GM12878 (cell line): Measurements from ENCODE around the gene HNRNPA2B1. TPM values are rescaled to one million over a fixed set of nuclear protein-coding genes. Genes with fewer than 3 reads are reported as not detected.

Source experiments
- ATAC-seq: fragments of 200-7000 bp; cut with Tn5 transposase; 3 replicates; pipeline ENCODE4 v1.9.1; 2020; ENCODE audit warnings: mild to moderate bottlenecking, moderate library complexity
- BruUV-seq: library from RNA; stranded (reverse); fragments of 400-500 nt; replicated peaks from 2 replicates; lab custom pipeline; 2021; lab: Mats Ljungman, UMichigan
- CTCF ChIA-PET: fragments of 300-600 bp; sonication (Branson Sonifier 250); formaldehyde crosslinking; extraction: SDS; loops from one replicate; lab custom pipeline; 2021; ENCODE audit warnings: inconsistent platforms; lab: Yijun Ruan, JAX
- POLR2A ChIA-PET: fragments of 350-600 bp; formaldehyde crosslinking; extraction: SDS; loops from one replicate; lab custom pipeline; 2021; ENCODE audit warnings: inconsistent platforms; lab: Charles Lee
- RAD21 ChIA-PET: fragments of 300-600 bp; sonication (Branson Sonifier 250); formaldehyde crosslinking; loops from one replicate; lab custom pipeline; 2023; ENCODE audit warnings: antibody characterized with exemption; ENCODE audit not compliant: unreplicated experiment; lab: Charles Lee
- SMC1A ChIA-PET: fragments of 300-600 bp; sonication (Branson Sonifier 250); formaldehyde crosslinking; loops from one replicate; lab custom pipeline; 2023; ENCODE audit not compliant: unreplicated experiment, uncharacterized antibody; lab: Charles Lee
- DNase-seq: peaks from one replicate; pipeline ENCODE4 v3.0.0-alpha.2; 2011; ENCODE audit warnings: low read depth, low spot score
- FAIRE-seq: peaks from 3 replicates; lab custom pipeline; 2011; peaks lifted over from hg19 to GRCh38; lab: Jason Lieb, UNC
- H2AFZ ChIP-seq: 2 replicates; pipeline ENCODE4 v1.6.0; 2011; ENCODE audit warnings: low read depth, low read length, control low read depth; ENCODE audit not compliant: control insufficient read depth
- H3K27ac ChIP-seq: 2 replicates; pipeline ENCODE4 v1.5.1; 2011; ENCODE audit warnings: control low read depth; ENCODE audit not compliant: control insufficient read depth, insufficient read depth
- H3K27me3 ChIP-seq, 2 experiments: replicated peaks in 1 of 2; 2 replicates each; pipeline versions ENCODE4 v1.6.0 to v1.6.1; 2011; ENCODE audit warnings: low read length in 1 of 2; ENCODE audit not compliant: control insufficient read depth in 2 of 2, insufficient read depth in 2 of 2
- H3K36me3 ChIP-seq, 2 experiments: 2 replicates each; pipeline ENCODE4 v1.5.1; 2011; ENCODE audit warnings: low read length in 1 of 2; ENCODE audit not compliant: control insufficient read depth in 2 of 2, insufficient read depth in 2 of 2
- H3K4me1 ChIP-seq: 2 replicates; pipeline ENCODE4 v1.6.1; 2011; ENCODE audit warnings: mild to moderate bottlenecking, low read length, moderate library complexity, mixed read lengths; ENCODE audit not compliant: control insufficient read depth, insufficient read depth
- H3K4me2 ChIP-seq: 2 replicates; pipeline ENCODE4 v1.6.0; 2011; ENCODE audit warnings: control low read depth; ENCODE audit not compliant: control insufficient read depth, insufficient read depth
- H3K4me3 ChIP-seq: fragments of 200-600 bp; sonication (generic); 2 replicates; pipeline ENCODE4 v1.5.1; 2016
- H3K79me2 ChIP-seq: 2 replicates; pipeline ENCODE4 v1.6.0; 2011; ENCODE audit warnings: low read length; ENCODE audit not compliant: control insufficient read depth, insufficient read depth
- H3K9ac ChIP-seq: 2 replicates; pipeline ENCODE4 v1.8.0; 2011; ENCODE audit warnings: low read length, control low read depth, mixed read lengths; ENCODE audit not compliant: control insufficient read depth, insufficient read depth
- H3K9me3 ChIP-seq: replicated peaks from 3 replicates; pipeline ENCODE4 v1.5.1; 2011; ENCODE audit warnings: mild to moderate bottlenecking, low read length; ENCODE audit not compliant: control insufficient read depth, insufficient read depth
- H4K20me1 ChIP-seq: 2 replicates; pipeline ENCODE4 v1.6.0; 2011; ENCODE audit not compliant: control insufficient read depth, insufficient read depth
- BACH1 ChIP-seq: fragments of 450-650 bp; IDR thresholded peaks from 2 replicates; pipeline ENCODE4 v1.6.1; 2017; ENCODE audit warnings: mild to moderate bottlenecking, borderline replicate concordance
- FOXK2 ChIP-seq: fragments of 450-650 bp; IDR thresholded peaks from 2 replicates; pipeline ENCODE4 v1.6.1; 2017; ENCODE audit warnings: mild to moderate bottlenecking, moderate library complexity
- IKZF2 ChIP-seq, 2 experiments: fragments of 450-650 bp; IDR thresholded peaks; 2 replicates each; pipeline ENCODE4 v1.6.1; 2017; ENCODE audit warnings: mild to moderate bottlenecking in 2 of 2, moderate library complexity in 2 of 2
- KAT2A ChIP-seq: conservative IDR thresholded peaks from 2 replicates; pipeline ENCODE4 v1.6.1; 2011; ENCODE audit warnings: low read depth, low read length; ENCODE audit not compliant: control insufficient read depth
- NR2F1 ChIP-seq: fragments of 450-650 bp; conservative IDR thresholded peaks from 2 replicates; pipeline ENCODE4 v1.6.1; 2017; ENCODE audit warnings: mild to moderate bottlenecking
- POLR2AphosphoS5 ChIP-seq: IDR thresholded peaks from 2 replicates; pipeline ENCODE4 v1.6.1; 2011; ENCODE audit warnings: mild to moderate bottlenecking, low read length, inconsistent platforms
- SRF ChIP-seq, 2 experiments: IDR thresholded peaks; 2 replicates each; pipeline ENCODE4 v1.6.1; 2011; ENCODE audit warnings: low read depth in 2 of 2, low read length in 2 of 2, mild to moderate bottlenecking in 1 of 2, moderate library complexity in 1 of 2
- ZBED1 ChIP-seq: IDR thresholded peaks from 2 replicates; pipeline ENCODE4 v1.6.1; 2016; ENCODE audit warnings: borderline replicate concordance
- ZBTB4 ChIP-seq: fragments of 450-650 bp; formaldehyde crosslinking; IDR thresholded peaks from 2 replicates; pipeline ENCODE4 v1.4.0; 2022; ENCODE audit warnings: mild to moderate bottlenecking, moderate library complexity
- WGBS: methylation state at CpG from one replicate; pipeline ENCODE4 v1.1.6; 2016; ENCODE audit warnings: low lambda C conversion rate; ENCODE audit not compliant: insufficient replicate concordance, insufficient coverage; ENCODE audit errors: missing lambda C conversion rate; 5-methylcytosine and 5-hydroxymethylcytosine counted together
- in situ Hi-C: fragments of 300-500 bp; cut with MboI; formaldehyde crosslinking; loops from 9 replicates; pipeline ENCODE4 v1.14.3; 2018; ENCODE audit warnings: mixed read lengths
- intact Hi-C: fragments of 100-400 bp; cut with micrococcal nuclease; formaldehyde crosslinking; loops from one replicate; pipeline ENCODE4 v1.14.2; 2022; ENCODE audit not compliant: unreplicated experiment
- polyA plus RNA-seq, 11 experiments: library from polyadenylated mRNA; depleted of rRNA in 4 of 11; unstranded in 6 of 11; stranded (reverse) in 5 of 11; fragments of >200 nt; fragmentation: Nextera tagmentation in 4 of 11; fragmentation: Illumina TruSeq in 1 of 11; extraction: Ambion mirVana in 4 of 11; extraction: Trizol in 1 of 11; gene quantifications; 1 replicate in 1 of 11; 2 replicates in 10 of 11; pipeline versions ENCODE4 v1.2.1 to v1.2.3, GENCODE V29; 2011 to 2016; ENCODE audit warnings: inconsistent platforms in 2 of 11, missing spikeins in 2 of 11, low read depth in 1 of 11
- total RNA-seq, 4 experiments: library from RNA; depleted of rRNA in 3 of 4; stranded (reverse); fragments of >200 nt in 3 of 4; fragmentation: Illumina TruSeq in 1 of 4; extraction: Trizol in 1 of 4; gene quantifications; 2 replicates each; pipeline versions ENCODE4 v1.2.1 to v1.2.3, GENCODE V29; 2013 to 2021

HNRNPA2B1 gene
- total and polyA plus RNA-seq, 10 of the 15 experiments (the other 5 are each of a cell fraction or from before 2014, with no cell fraction given): 295 to 1,396 (median 932) TPM

GRCh38 chr7:26212921-26213718 is 12.6 kb upstream of the HNRNPA2B1 start:
- Histone ChIP-seq H3K9me3 (no peaks in the 10 kb centered on the region), H3K27me3 (no peaks in the 10 kb centered on the region), H3K4me2 (no peak overlapping the region), H2AFZ (no peak overlapping the region), H3K27ac (no peak overlapping the region), H3K79me2 (peaks cover 16% of the 10 kb centered on the region), H3K4me1 (no peaks in the 10 kb centered on the region), H3K36me3 (peaks cover 0 to 36% of the 10 kb centered on the region in 2 experiments; a peak in 3 of 4 replicates), H4K20me1 (no peaks in the 10 kb centered on the region), H3K9ac (no peak overlapping the region), H3K4me3 (no peak overlapping the region)
- ATAC-seq (peak; percentile 34), DNase-seq (no peak), FAIRE-seq (peak; percentile 93)
- ChIA-PET POLR2A (interaction anchor here (1.0 kb wide), 1 partner anchor 21 kb away, joined by 3 read pairs; no protein-coding TSS in a partner anchor), RAD21 (interaction anchor here (1.2 to 1.7 kb wide), 2 partner anchors 9 to 122 kb away, joined by 4 read pairs; no protein-coding TSS in a partner anchor), SMC1A (interaction anchor here (1.0 kb wide), 1 partner anchor 8 kb away, joined by 3 read pairs; no protein-coding TSS in a partner anchor), CTCF (interaction anchor here (1.6 to 2.1 kb wide), 2 partner anchors 156 to 320 kb away, joined by 3 to 4 read pairs; no protein-coding TSS in a partner anchor)
- intact Hi-C loops: no loop called here
- 100% methylated on average over 2 of the region's 2 CpGs for WGBS
- TF ChIP-seq NR2F1 (peak; percentile 80), KAT2A (no peak), ZBTB4 (CRISPR knock-in tag) (0 out of 2 replicates have a peak, but pooled peaks have one; percentile 49), SRF (IDR thresholded peaks at IDR 0.05; ENCODE audit: low read depth in 2 of 2, low read length in 2 of 2) (no peak), POLR2AphosphoS5 (peak; percentile 55; the same call in 1 of the 2 replicates), FOXK2 (no peak), BACH1 (peak; percentile 45; the same call in 1 of the 2 replicates), IKZF2 (IDR thresholded peaks at IDR 0.05) (0 out of 4 replicates have a peak, but pooled peaks of 1 of the 2 experiments have one; percentile 9), ZBED1 (0 out of 2 replicates have a peak, but pooled peaks have one; percentile 22)
- no TSS peak for BruUV-seq
- in situ Hi-C loops: no loop called here
